ENCODE data around the gene KIFAP3.
A peak's percentile ranks its signal among the peaks of the same experiment; 100 is the strongest.
"Not testable (repeated sequence)": the region's sequence is repeated elsewhere in the genome, so short reads cannot be mapped to it uniquely, and the experiment has no call there.

The KIFAP3 gene

GRCh38 chr1:170074250-170075157 is at the start of gene KIFAP3:
Gene KIFAP3, minus strand, starts transcription at chr1:170074695. Its CDS starts 228 bp downstream, at chr1:170074467.
- DNase-seq = peak; percentile 98

GRCh38 chr1:170122366-170122765 is 47.9 kb upstream of the KIFAP3 start:
- DNase-seq = no peak

- DNase-seq = peak; percentile 59
These were observed 40.4 kb upstream of the KIFAP3 start for GRCh38 chr1:170114906-170115305.

GRCh38 chr1:170113140-170113539 is 38.6 kb upstream of the KIFAP3 start:
- not testable (repeated sequence) for DNase-seq

GRCh38 chr1:170097449-170097948 is 23.0 kb upstream of the KIFAP3 start:
- peak; percentile 14 for DNase-seq

GRCh38 chr1:170096806-170097340 is 22.4 kb upstream of the KIFAP3 start:
- peak; percentile 29 for DNase-seq

- DNase-seq = peak; percentile 18
These were observed 21.7 kb upstream of the KIFAP3 start for GRCh38 chr1:170095976-170096748.

- not testable (repeated sequence) for DNase-seq
These were observed 20.5 kb upstream of the KIFAP3 start for GRCh38 chr1:170094697-170095616.

- no peak for DNase-seq
These were observed 12.0 kb upstream of the KIFAP3 start for GRCh38 chr1:170086399-170087032.

GRCh38 chr1:170085091-170085490 is 10.6 kb upstream of the KIFAP3 start:
- no peak for DNase-seq

GRCh38 chr1:170078610-170079189 is 4.2 kb upstream of the KIFAP3 start:
- DNase-seq = no peak

- no peak for DNase-seq
These were observed 3.4 kb upstream of the KIFAP3 start for GRCh38 chr1:170077926-170078325.

- not testable (repeated sequence) for DNase-seq
These were observed 2.5 kb upstream of the KIFAP3 start for GRCh38 chr1:170076952-170077351.

GRCh38 chr1:170076199-170076598 is 1.7 kb upstream of the KIFAP3 start:
- DNase-seq = no peak

GRCh38 chr1:170075186-170075585 is 691 bp upstream of the KIFAP3 start:
- DNase-seq = no peak

GRCh38 chr1:170073893-170074249 is 624 bp downstream of the KIFAP3 start:
- no peak for DNase-seq

GRCh38 chr1:170071378-170071777 is 3.1 kb downstream of the KIFAP3 start:
- no peak for DNase-seq

GRCh38 chr1:170068923-170069322 is 5.6 kb downstream of the KIFAP3 start:
- no peak for DNase-seq

GRCh38 chr1:170067253-170067819 is 7.2 kb downstream of the KIFAP3 start:
- DNase-seq = no peak

- no peak for DNase-seq
These were observed 9.7 kb downstream of the KIFAP3 start for GRCh38 chr1:170064821-170065220.

All from eye (tissue), 1 donor.